Measurements from ENCODE around the gene TNFAIP8.
A peak's percentile ranks its signal among the peaks of the same experiment; 100 is the strongest.

DNA sequence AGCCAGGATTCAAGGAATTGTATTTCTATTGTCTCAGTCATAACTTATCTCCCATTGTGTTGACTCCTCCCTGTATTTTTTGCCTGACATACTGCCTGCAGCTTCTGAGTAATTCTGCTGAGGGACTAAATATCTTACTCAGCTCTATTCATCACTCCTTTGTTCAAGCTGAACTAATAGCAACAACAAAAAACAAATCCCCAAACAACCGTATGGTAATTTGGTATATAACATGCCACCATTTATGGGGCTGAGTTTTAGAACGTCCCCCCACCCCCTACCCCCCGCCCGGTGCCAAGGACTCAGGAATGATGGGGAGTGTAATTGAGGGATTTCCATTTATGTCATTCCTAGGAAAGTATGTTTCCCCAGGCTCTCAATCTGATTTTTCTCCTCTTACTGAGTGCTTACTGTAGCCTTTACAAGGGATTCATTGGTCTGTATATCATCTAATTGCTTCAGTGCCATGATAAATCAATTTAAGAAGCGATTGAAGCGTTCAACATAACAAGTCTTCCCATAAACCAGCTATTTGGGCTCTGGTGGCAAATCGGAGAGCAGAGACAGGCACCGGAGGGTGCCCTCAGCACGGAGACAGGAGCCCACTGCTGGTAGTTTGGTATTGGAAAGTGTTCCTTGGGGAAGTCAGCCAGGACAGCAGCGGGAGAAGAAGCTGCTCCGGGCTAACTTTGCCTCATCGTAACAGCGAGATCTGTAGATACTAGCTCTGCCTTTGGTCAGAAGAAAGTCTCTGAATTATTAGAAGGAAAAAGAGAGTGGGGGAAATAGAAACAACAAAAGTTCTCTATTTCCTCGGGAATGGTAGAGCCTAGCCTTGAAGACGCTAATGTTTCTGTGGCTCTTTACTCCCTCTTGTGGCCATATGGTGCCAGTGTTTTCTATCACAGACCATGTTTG is 55.8 kb downstream of the TNFAIP8 start:
- no peak for TF ChIP-seq REST (IDR thresholded peaks at IDR 0.05; ENCODE audit: unreplicated experiment)
- TF ChIP-seq, protein P1, sequence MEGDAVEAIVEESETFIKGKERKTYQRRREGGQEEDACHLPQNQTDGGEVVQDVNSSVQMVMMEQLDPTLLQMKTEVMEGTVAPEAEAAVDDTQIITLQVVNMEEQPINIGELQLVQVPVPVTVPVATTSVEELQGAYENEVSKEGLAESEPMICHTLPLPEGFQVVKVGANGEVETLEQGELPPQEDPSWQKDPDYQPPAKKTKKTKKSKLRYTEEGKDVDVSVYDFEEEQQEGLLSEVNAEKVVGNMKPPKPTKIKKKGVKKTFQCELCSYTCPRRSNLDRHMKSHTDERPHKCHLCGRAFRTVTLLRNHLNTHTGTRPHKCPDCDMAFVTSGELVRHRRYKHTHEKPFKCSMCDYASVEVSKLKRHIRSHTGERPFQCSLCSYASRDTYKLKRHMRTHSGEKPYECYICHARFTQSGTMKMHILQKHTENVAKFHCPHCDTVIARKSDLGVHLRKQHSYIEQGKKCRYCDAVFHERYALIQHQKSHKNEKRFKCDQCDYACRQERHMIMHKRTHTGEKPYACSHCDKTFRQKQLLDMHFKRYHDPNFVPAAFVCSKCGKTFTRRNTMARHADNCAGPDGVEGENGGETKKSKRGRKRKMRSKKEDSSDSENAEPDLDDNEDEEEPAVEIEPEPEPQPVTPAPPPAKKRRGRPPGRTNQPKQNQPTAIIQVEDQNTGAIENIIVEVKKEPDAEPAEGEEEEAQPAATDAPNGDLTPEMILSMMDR (conservative IDR thresholded peaks at IDR 0.05; ENCODE audit: low read depth in 2 of 2) = peak; percentile 91 to 100
- no peak for TF ChIP-seq ZNF114 (CRISPR knock-in tag; IDR thresholded peaks at IDR 0.05)
- no peak for TF ChIP-seq EZH2 (IDR thresholded peaks at IDR 0.05; ENCODE audit: low read depth, unreplicated experiment)
- TF ChIP-seq CREB1 (CRISPR knock-in tag; IDR thresholded peaks at IDR 0.05; ENCODE audit: low read depth) = no peak

Data from GM23338 (cell line).